Neural cell (in vitro differentiated cells): ENCODE results near the gene SETD2.

Experiments used
- POLR2AphosphoS5 ChIP-seq: IDR thresholded peaks from 2 replicates; pipeline ENCODE4 v1.6.1; 2012
- TAF1 ChIP-seq: IDR thresholded peaks from 2 replicates; pipeline ENCODE4 v1.6.1; 2012; ENCODE audit warnings: low read depth
- TF ChIP-seq, protein P1 (sequence below): fragments of 450-650 bp; IDR thresholded peaks from 2 replicates; pipeline ENCODE4 v1.5.1; 2014; ENCODE audit warnings: antibody characterized with exemption, mild to moderate bottlenecking, moderate library complexity; ENCODE audit not compliant: poor library complexity, severe bottlenecking

DNA sequence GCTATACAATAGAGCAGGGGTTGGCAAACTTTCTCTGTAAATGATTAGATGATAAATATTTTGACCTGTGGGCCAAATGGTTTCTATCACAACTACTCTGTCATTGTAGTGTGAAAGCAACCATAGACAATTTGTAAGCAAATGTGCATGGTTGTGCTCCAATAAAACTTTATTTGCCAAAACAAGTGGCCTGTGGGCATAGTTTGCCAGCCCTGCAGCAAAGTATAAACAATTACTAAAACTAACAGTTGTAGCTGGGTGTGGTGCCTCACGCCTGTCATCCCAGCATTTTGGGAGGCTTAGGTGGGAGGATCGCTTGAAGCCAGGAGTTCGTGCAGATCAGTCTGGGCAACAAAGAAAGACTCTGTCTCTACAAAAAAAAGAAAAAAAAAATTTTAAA, 122.8 kb downstream of the SETD2 start:
- TF ChIP-seq POLR2AphosphoS5 (no peak), TAF1 (no peak)
- TF ChIP-seq, protein P1, sequence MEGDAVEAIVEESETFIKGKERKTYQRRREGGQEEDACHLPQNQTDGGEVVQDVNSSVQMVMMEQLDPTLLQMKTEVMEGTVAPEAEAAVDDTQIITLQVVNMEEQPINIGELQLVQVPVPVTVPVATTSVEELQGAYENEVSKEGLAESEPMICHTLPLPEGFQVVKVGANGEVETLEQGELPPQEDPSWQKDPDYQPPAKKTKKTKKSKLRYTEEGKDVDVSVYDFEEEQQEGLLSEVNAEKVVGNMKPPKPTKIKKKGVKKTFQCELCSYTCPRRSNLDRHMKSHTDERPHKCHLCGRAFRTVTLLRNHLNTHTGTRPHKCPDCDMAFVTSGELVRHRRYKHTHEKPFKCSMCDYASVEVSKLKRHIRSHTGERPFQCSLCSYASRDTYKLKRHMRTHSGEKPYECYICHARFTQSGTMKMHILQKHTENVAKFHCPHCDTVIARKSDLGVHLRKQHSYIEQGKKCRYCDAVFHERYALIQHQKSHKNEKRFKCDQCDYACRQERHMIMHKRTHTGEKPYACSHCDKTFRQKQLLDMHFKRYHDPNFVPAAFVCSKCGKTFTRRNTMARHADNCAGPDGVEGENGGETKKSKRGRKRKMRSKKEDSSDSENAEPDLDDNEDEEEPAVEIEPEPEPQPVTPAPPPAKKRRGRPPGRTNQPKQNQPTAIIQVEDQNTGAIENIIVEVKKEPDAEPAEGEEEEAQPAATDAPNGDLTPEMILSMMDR = no peak
